ENCODE data around the gene GSG1L. TPM values are rescaled to one million over a fixed set of nuclear protein-coding genes. Genes with fewer than 3 reads are reported as not detected.
A peak's percentile ranks its signal among the peaks of the same experiment; 100 is the strongest.

Gene GSG1L
- total and polyA plus RNA-seq, 9 of the 15 experiments (the other 6 are each of a cell fraction or from before 2014, with no cell fraction given): not detected

GRCh38 chr16:27748868-27749546 lies 314.5 kb downstream of the GSG1L start (continued):
- TF ChIP-seq FOXA3 (CRISPR knock-in tag; conservative IDR thresholded peaks at IDR 0.05 in 1 of 2, IDR thresholded peaks at IDR 0.05 in 1 of 2): no peak
- TF ChIP-seq JUND (IDR thresholded peaks at IDR 0.05; ENCODE audit: borderline replicate concordance, low read depth, low read length): peak; percentile 84
- TF ChIP-seq JUND (tag; IDR thresholded peaks at IDR 0.05; ENCODE audit: borderline replicate concordance, low read depth, low read length): peak; percentile 75; the same call in 1 of the 3 replicates
- no peak for TF ChIP-seq ZNF263 (CRISPR knock-in tag; IDR thresholded peaks at IDR 0.05; ENCODE audit: borderline replicate concordance)
- no peak for TF ChIP-seq DMBX1 (CRISPR knock-in tag; IDR thresholded peaks at IDR 0.05; ENCODE audit: borderline replicate concordance)
- no peak for TF ChIP-seq FOXA1 (IDR thresholded peaks at IDR 0.05; ENCODE audit: borderline replicate concordance)
- 0 out of 2 replicates have a peak, but pooled peaks have one; percentile 10 for TF ChIP-seq TCF7L2 (IDR thresholded peaks at IDR 0.05; ENCODE audit: low read depth, low read length)
- no peak for TF ChIP-seq HNRNPK (IDR thresholded peaks at IDR 0.05; ENCODE audit: low read depth, low read length, poor library complexity, severe bottlenecking)
- no peak for TF ChIP-seq NFE2L1 (tag; IDR thresholded peaks at IDR 0.05; ENCODE audit: borderline replicate concordance, low read depth)
- TF ChIP-seq TAF15 (IDR thresholded peaks at IDR 0.05; ENCODE audit: low read depth, low read length): no peak
- peak; percentile 74 for TF ChIP-seq CXXC5 (CRISPR knock-in tag; IDR thresholded peaks at IDR 0.05)
- TF ChIP-seq THAP12 (CRISPR knock-in tag; IDR thresholded peaks at IDR 0.05): no peak
- 0 out of 2 replicates have a peak, but pooled peaks have one; percentile 27 for TF ChIP-seq NFRKB (IDR thresholded peaks at IDR 0.05; ENCODE audit: low read depth)
- no peak for TF ChIP-seq ZBTB7A (IDR thresholded peaks at IDR 0.05; ENCODE audit: borderline replicate concordance, control insufficient read depth, low read depth, low read length)
- peak; percentile 25; the same call in 1 of the 2 replicates for TF ChIP-seq C11orf30 (IDR thresholded peaks at IDR 0.05; ENCODE audit: low read depth)
- peak; percentile 31 for TF ChIP-seq MEIS2 (IDR thresholded peaks at IDR 0.05; ENCODE audit: partially characterized antibody)
- TF ChIP-seq TFE3 (CRISPR knock-in tag; IDR thresholded peaks at IDR 0.05): peak; percentile 100
- no peak for TF ChIP-seq TEAD2 (tag; IDR thresholded peaks at IDR 0.05)
- peak; percentile 11 to 32; a peak in 2 of 4 replicates for TF ChIP-seq RAD21 (CRISPR knock-in tag; conservative IDR thresholded peaks at IDR 0.05 in 1 of 2, IDR thresholded peaks at IDR 0.05 in 1 of 2)
- no peak for TF ChIP-seq POLR2A (conservative IDR thresholded peaks at IDR 0.05)
- no peak for TF ChIP-seq ZNF224 (CRISPR knock-in tag; IDR thresholded peaks at IDR 0.05)
- TF ChIP-seq HMBOX1 (IDR thresholded peaks at IDR 0.05): no peak
- peak; percentile 38; the same call in 1 of the 2 replicates for TF ChIP-seq CC2D1A (IDR thresholded peaks at IDR 0.05)

All from K562 (cell line).